GM12878 (cell line): ENCODE results near the gene BIN1. TPM values are rescaled to one million over a fixed set of nuclear protein-coding genes. Genes with fewer than 3 reads are reported as not detected.

Experiments used
- ATF3 ChIP-seq: IDR thresholded peaks from 2 replicates; pipeline ENCODE4 v1.6.1; 2011; ENCODE audit warnings: low read depth, mild to moderate bottlenecking, low read length, moderate library complexity, borderline replicate concordance; ENCODE audit errors: extremely low read depth
- BACH1 ChIP-seq: fragments of 450-650 bp; IDR thresholded peaks from 2 replicates; pipeline ENCODE4 v1.6.1; 2017; ENCODE audit warnings: mild to moderate bottlenecking, borderline replicate concordance
- BCLAF1 ChIP-seq: fragments of 450-650 bp; IDR thresholded peaks from 2 replicates; pipeline ENCODE4 v1.6.1; 2017; ENCODE audit warnings: antibody characterized with exemption, mild to moderate bottlenecking, moderate library complexity
- BMI1 ChIP-seq: fragments of 450-650 bp; IDR thresholded peaks from 2 replicates; pipeline ENCODE4 v1.6.1; 2016; ENCODE audit warnings: mild to moderate bottlenecking, moderate library complexity, borderline replicate concordance
- CBFB ChIP-seq: IDR thresholded peaks from 2 replicates; pipeline ENCODE4 v1.6.1; 2016; ENCODE audit warnings: antibody characterized with exemption, low read depth
- CBX3 ChIP-seq: fragments of 200-600 bp; sonication (generic); IDR thresholded peaks from 2 replicates; pipeline ENCODE4 v1.6.1; 2016; ENCODE audit warnings: low read depth, borderline replicate concordance
- EZH2 ChIP-seq: IDR thresholded peaks from 2 replicates; pipeline ENCODE4 v1.6.1; 2012; ENCODE audit warnings: low read depth, mild to moderate bottlenecking, control low read depth, inconsistent platforms, low read length, borderline replicate concordance; ENCODE audit not compliant: control insufficient read depth
- HDAC2 ChIP-seq: fragments of 200-600 bp; sonication (generic); IDR thresholded peaks from 2 replicates; pipeline ENCODE4 v1.6.1; 2017
- HDAC6 ChIP-seq: fragments of 200-600 bp; sonication (generic); IDR thresholded peaks from one replicate; pipeline ENCODE4 v1.8.0; 2017; ENCODE audit warnings: antibody characterized with exemption; ENCODE audit not compliant: unreplicated experiment
- HSF1 ChIP-seq: fragments of 150-350 bp; IDR thresholded peaks from 2 replicates; pipeline ENCODE4 v1.6.1; 2014; ENCODE audit warnings: mild to moderate bottlenecking, low read depth, low read length
- KAT2A ChIP-seq: conservative IDR thresholded peaks from 2 replicates; pipeline ENCODE4 v1.6.1; 2011; ENCODE audit warnings: low read depth, low read length; ENCODE audit not compliant: control insufficient read depth
- MEF2B ChIP-seq: fragments of 450-650 bp; IDR thresholded peaks from 2 replicates; pipeline ENCODE4 v1.6.1; 2018; ENCODE audit warnings: mild to moderate bottlenecking, moderate library complexity; ENCODE audit not compliant: partially characterized antibody, poor library complexity, severe bottlenecking
- MYB ChIP-seq: fragments of 150-350 bp; IDR thresholded peaks from 2 replicates; pipeline ENCODE4 v1.6.1; 2014; ENCODE audit warnings: mild to moderate bottlenecking, low read depth, low read length, borderline replicate concordance
- NFYB ChIP-seq: IDR thresholded peaks from 2 replicates; pipeline ENCODE4 v1.6.1; 2011; ENCODE audit warnings: low read depth, mild to moderate bottlenecking, low read length, improper control_type of control experiment, moderate library complexity; ENCODE audit not compliant: insufficient read depth
- RB1 ChIP-seq: fragments of 450-650 bp; formaldehyde crosslinking; IDR thresholded peaks from 2 replicates; pipeline ENCODE4 v1.6.1; 2017; ENCODE audit warnings: mild to moderate bottlenecking, borderline replicate concordance
- SKIL ChIP-seq: fragments of 450-650 bp; IDR thresholded peaks from 2 replicates; pipeline ENCODE4 v1.6.1; 2017; ENCODE audit warnings: mild to moderate bottlenecking, low read depth, inconsistent platforms; ENCODE audit not compliant: poor library complexity, severe bottlenecking
- SMC3 ChIP-seq: IDR thresholded peaks from 2 replicates; pipeline ENCODE4 v1.6.1; 2011; ENCODE audit warnings: low read length, improper control_type of control experiment, borderline replicate concordance
- TCF7 ChIP-seq: IDR thresholded peaks from 2 replicates; pipeline ENCODE4 v1.6.1; 2014; ENCODE audit warnings: antibody characterized with exemption, borderline replicate concordance
- USF1 ChIP-seq: IDR thresholded peaks from 2 replicates; pipeline ENCODE4 v1.6.1; 2011; ENCODE audit warnings: borderline replicate concordance, low read depth, mild to moderate bottlenecking, moderate library complexity, mixed read lengths, low read length; ENCODE audit not compliant: insufficient read depth; ENCODE audit errors: extremely low read length
- ZNF24 ChIP-seq: fragments of 450-650 bp; IDR thresholded peaks from 2 replicates; pipeline ENCODE4 v1.6.1; 2017; ENCODE audit warnings: antibody characterized with exemption, mild to moderate bottlenecking
- ZNF274 ChIP-seq: IDR thresholded peaks from one replicate; pipeline ENCODE4 v1.8.0; 2011; ENCODE audit not compliant: insufficient read length, insufficient read depth
- ZNF622 ChIP-seq: fragments of 450-650 bp; IDR thresholded peaks from 2 replicates; pipeline ENCODE4 v1.6.1; 2017; ENCODE audit warnings: mild to moderate bottlenecking, inconsistent platforms
- polyA plus RNA-seq, 11 experiments: library from polyadenylated mRNA; depleted of rRNA in 4 of 11; unstranded in 6 of 11; stranded (reverse) in 5 of 11; fragments of >200 nt; fragmentation: Nextera tagmentation in 4 of 11; fragmentation: Illumina TruSeq in 1 of 11; extraction: Ambion mirVana in 4 of 11; extraction: Trizol in 1 of 11; gene quantifications; 1 replicate in 1 of 11; 2 replicates in 10 of 11; pipeline versions ENCODE4 v1.2.1 to v1.2.3, GENCODE V29; 2011 to 2016; ENCODE audit warnings: inconsistent platforms in 2 of 11, missing spikeins in 2 of 11, low read depth in 1 of 11
- total RNA-seq, 4 experiments: library from RNA; depleted of rRNA in 3 of 4; stranded (reverse); fragments of >200 nt in 3 of 4; fragmentation: Illumina TruSeq in 1 of 4; extraction: Trizol in 1 of 4; gene quantifications; 2 replicates each; pipeline versions ENCODE4 v1.2.1 to v1.2.3, GENCODE V29; 2013 to 2021

BIN1 gene
- total and polyA plus RNA-seq, 10 of the 15 experiments (the other 5 are each of a cell fraction or from before 2014, with no cell fraction given): 0.32 to 21.3 (median 11.2) TPM

- TF ChIP-seq ZNF24 (no peak), USF1 (no peak), MYB (no peak), ATF3 (no peak), CBFB (no peak), ZNF622 (no peak), HDAC2 (no peak), SKIL (peak; percentile 66), NFYB (no peak), TCF7 (no peak; the same call in 1 of the 2 replicates), HDAC6 (no peak), CBX3 (no peak), MEF2B (peak; percentile 63), BACH1 (no peak), BMI1 (no peak), EZH2 (no peak), KAT2A (no peak), ZNF274 (no peak), HSF1 (no peak), RB1 (no peak), BCLAF1 (no peak), SMC3 (no peak)
Observed at GRCh38 chr2:127086990-127087790, 19.8 kb downstream of the BIN1 start (continued).
